Heart left ventricle (tissue), 16 donors: Measurements from ENCODE around the gene STRIP1. TPM values are rescaled to one million over a fixed set of nuclear protein-coding genes. Genes with fewer than 3 reads are reported as not detected.

Experiments
- ATAC-seq, 4 donors: fragments of 200-7000 bp; cut with Tn5 transposase; one replicate each; pipeline ENCODE4 v1.9.1; 2020 to 2022; ENCODE audit warnings: moderate library complexity in 4 of 4, mild to moderate bottlenecking in 3 of 4, moderate number of reproducible peaks in 1 of 4
- DNase-seq, 5 donors: peaks; one replicate each; pipeline ENCODE4 v3.0.0-alpha.2; 2020
- H3K27ac ChIP-seq, 12 donors: fragments of 200-600 bp; sonication (generic) in 4 of 12; one replicate each; pipeline versions ENCODE4 v1.5.0 to v1.8.0; 2016 to 2022; ENCODE audit warnings: mild to moderate bottlenecking in 2 of 12
- H3K27me3 ChIP-seq, 9 donors: fragments of 200-600 bp; sonication (generic) in 2 of 9; one replicate each; pipeline versions ENCODE4 v1.5.1 to v1.8.0; 2016 to 2022; ENCODE audit warnings: mild to moderate bottlenecking in 3 of 9
- H3K36me3 ChIP-seq, 9 donors: fragments of 200-600 bp; sonication (generic) in 2 of 9; one replicate each; pipeline versions ENCODE4 v1.5.0 to v1.8.0; 2018 to 2022; ENCODE audit warnings: mild to moderate bottlenecking in 2 of 9
- H3K4me1 ChIP-seq, 12 donors: fragments of 200-600 bp; sonication (generic) in 4 of 12; one replicate each; pipeline versions ENCODE4 v1.5.0 to v1.8.0; 2016 to 2022; ENCODE audit warnings: mild to moderate bottlenecking in 3 of 12
- H3K4me3 ChIP-seq, 12 donors: fragments of 200-600 bp; sonication (generic) in 4 of 12; one replicate each; pipeline versions ENCODE4 v1.5.0 to v1.8.0; 2017 to 2022; ENCODE audit warnings: mild to moderate bottlenecking in 9 of 12, moderate library complexity in 4 of 12
- H3K9me3 ChIP-seq, 12 donors: fragments of 200-600 bp; sonication (generic) in 4 of 12; one replicate each; pipeline versions ENCODE4 v1.5.0 to v1.8.0; 2016 to 2022; ENCODE audit warnings: mild to moderate bottlenecking in 1 of 12
- CTCF ChIP-seq, 12 donors: fragments of 200-600 bp; sonication (generic) in 4 of 12; IDR thresholded peaks; one replicate each; pipeline versions ENCODE4 v1.5.0 to v1.8.0; 2018 to 2022; ENCODE audit warnings: antibody characterized with exemption in 12 of 12, mild to moderate bottlenecking in 5 of 12
- POLR2A ChIP-seq, 2 donors: fragments of 450-650 bp; IDR thresholded peaks; one replicate each; pipeline ENCODE4 v1.6.1; 2017; ENCODE audit warnings: antibody characterized with exemption in 2 of 2, mild to moderate bottlenecking in 2 of 2, moderate library complexity in 2 of 2
- WGBS, 4 donors: extraction: QIAGEN DNeasy Blood & Tissue Kit in 2 of 4; methylation state at CpG; one replicate each; pipeline versions ENCODE4 v1.1.5 to v1.1.7; 2013 to 2018; 5-methylcytosine and 5-hydroxymethylcytosine counted together
- intact Hi-C, 10 donors: fragments of 100-400 bp; cut with DNase I; formaldehyde crosslinking; loops; one replicate each; pipeline versions ENCODE4 v1.11.1 to v1.14.2; 2022
- polyA plus RNA-seq, 2 donors: library from polyadenylated mRNA; stranded (reverse); fragments of 200-250 nt; gene quantifications; one replicate each; pipeline ENCODE4 v1.2.3, GENCODE V29; 2013
- total RNA-seq, 9 donors: library from RNA; depleted of rRNA in 2 of 9; stranded (reverse); fragments of >200 nt in 2 of 9; fragmentation: NEBNext Ultra II Directional in 3 of 9; extraction: Animal tissue kit (Norgen Biotek cat#: 25700) in 3 of 9; gene quantifications; one replicate each; pipeline versions ENCODE4 v1.1.0 to v1.2.4, GENCODE V29; 2016 to 2023
- donor health status: ischemic (EF 13 %, LVEDD 7.1; RV severe dilation, severe dysfunction).
- donor health status: healthy with polysubstance abuse.
- donor health status: DM: no; HTN: yes; CAD: no.
- donor health status: DM: no; HTN: no; CAD: no.
- donor health status: ischemic (EF 25% LVEDD 6.9; RV normal size, moderate dysfunction).
- donor health status: ischemic (EF 25% LVEDD 5.7; RV mildly dilated, moderate dysfunction).
- donor health status: healthy.
- donor health status: DM: yes; HTN: yes; CAD: no.
- donor health status: ischemic (EF 35%, LVEDD 5.7; RV mildly dilated, moderate dysfunction).
- donor health status: nonischemic (EF 11% LVEDD 7.7; RV severe dilation, severe dysfunction).
- donor health status: DM: yes; HTN: yes; CAD: no.
- donor health status: PGD.
- donor health status: ischemic (EF 29% LVEDD 5.4; RV normal size, mild dysfunction).
- donor health status: nonischemic (EF 23%, LVEDD 6.1; RV moderate dilation, normal function).

The STRIP1 gene
- total and polyA plus RNA-seq, 11 donors, result 7.8 to 22.8 (median 19.0) TPM

- ATAC-seq (no peak), DNase-seq (no peak)
- Histone ChIP-seq H3K27ac (no peak overlapping the region), H3K27me3 (peaks cover 0 to 21% (median 0%) of the 10 kb centered on the region in 9 donors), H3K9me3 (no peaks in the 10 kb centered on the region), H3K4me1 (peaks cover 0 to 14% (median 2%) of the 10 kb centered on the region in 12 donors), H3K4me3 (no peak overlapping the region), H3K36me3 (no peaks in the 10 kb centered on the region)
- TF ChIP-seq POLR2A (IDR thresholded peaks at IDR 0.05) (no peak), CTCF (IDR thresholded peaks at IDR 0.05) (no peak)
- intact Hi-C loops, result loop anchor here in 1 of 10 donors (5.0 kb wide), 1 partner anchor 48 kb away; no protein-coding TSS in a partner anchor
- 71 to 88% (median 87%) methylated on average over 2 of the region's 2 CpGs for WGBS, 4 donors
Measured at GRCh38 chr1:110100335-110100734, 65.9 kb downstream of the STRIP1 start.

GRCh38 chr1:110102081-110102480 lies 67.7 kb downstream of the STRIP1 start:
- peaks cover 0 to 5% (median 0%) of the 10 kb centered on the region in 9 donors for H3K27me3 ChIP-seq
- TF ChIP-seq POLR2A (IDR thresholded peaks at IDR 0.05), result no peak
- 45 to 53% (median 51%) methylated on average over 7 of the region's 7 CpGs for WGBS, 4 donors
- ATAC-seq (no peak), DNase-seq (peak in 1 of 5 donors; percentile 26)
- H3K9me3 ChIP-seq, result no peaks in the 10 kb centered on the region
- intact Hi-C loops, result loop anchor here in 1 of 10 donors (5.0 kb wide), 1 partner anchor 50 kb away; no protein-coding TSS in a partner anchor
- peaks cover 0 to 14% (median 2%) of the 10 kb centered on the region in 12 donors for H3K4me1 ChIP-seq
- H3K36me3 ChIP-seq, result no peaks in the 10 kb centered on the region
- no peak overlapping the region for H3K27ac ChIP-seq
- no peak overlapping the region for H3K4me3 ChIP-seq

Other genes starting within 250 kb of the STRIP1 start
- gene CSF1, start 123.8 kb upstream of the STRIP1 start, total RNA-seq, result 10 to 100 TPM in 8 of 9 donors, 1 to 10 TPM in 1; 9.0 to 64.8 (median 14.5) TPM
- 1 to 10 TPM; 9.1 to 9.9 TPM for gene CSF1, start 123.8 kb upstream of the STRIP1 start, polyA plus RNA-seq
- 10 to 100 TPM; 31.1 to 56.7 (median 48.7) TPM for gene AHCYL1, start 49.9 kb upstream of the STRIP1 start, total RNA-seq
- 10 to 100 TPM; 23.8 to 37.2 TPM for gene AHCYL1, start 49.9 kb upstream of the STRIP1 start, polyA plus RNA-seq
- gene ALX3, start 36.0 kb downstream of the STRIP1 start, total RNA-seq, result not detected
- not detected for gene ALX3, start 36.0 kb downstream of the STRIP1 start, polyA plus RNA-seq
- not detected for gene UBL4B, start 77.8 kb downstream of the STRIP1 start, total RNA-seq
- under 1 TPM in 1 of 2 donors, not detected in 1; 0.11 TPM for gene UBL4B, start 77.8 kb downstream of the STRIP1 start, polyA plus RNA-seq
- under 1 TPM in 7 of 9 donors, not detected in 2; 0.07 to 0.50 (median 0.32) TPM for gene SLC6A17, start 115.9 kb downstream of the STRIP1 start, total RNA-seq
- under 1 TPM in 1 of 2 donors, not detected in 1; 0.15 TPM for gene SLC6A17, start 115.9 kb downstream of the STRIP1 start, polyA plus RNA-seq
- 10 to 100 TPM in 3 of 9 donors, 1 to 10 TPM in 6; 4.9 to 15.2 (median 6.7) TPM for gene KCNC4, start 175.7 kb downstream of the STRIP1 start, total RNA-seq
- gene KCNC4, start 175.7 kb downstream of the STRIP1 start, polyA plus RNA-seq, result 1 to 10 TPM; 2.4 to 3.1 TPM